Activated CD4-positive, alpha-beta memory T cell treated with anti-CD3 and anti-CD28 coated beads, Interleukin-2, amount 10 ng/mL, durations not matched to agents 7 days and 5 days (primary cell): Measurements from ENCODE around the gene ADGRG2. TPM values are rescaled to one million over a fixed set of nuclear protein-coding genes. Genes with fewer than 3 reads are reported as not detected.
"Not testable (repeated sequence)": the region's sequence is repeated elsewhere in the genome, so short reads cannot be mapped to it uniquely, and the experiment has no call there.

Experiments
- CTCF ChIA-PET: fragments of 350-600 bp; sonication (Branson Sonifier 250); formaldehyde crosslinking; loops from one replicate; lab custom pipeline; 2021; ENCODE audit warnings: antibody characterized with exemption, inconsistent platforms; lab: Charles Lee
- POLR2A ChIA-PET: fragments of 350-600 bp; sonication (Branson Sonifier 250); formaldehyde crosslinking; loops from one replicate; lab custom pipeline; 2021; ENCODE audit warnings: antibody characterized with exemption; lab: Charles Lee
- DNase-seq: peaks from one replicate; pipeline ENCODE4 v3.0.0-alpha.2; 2020
- H3K27ac Mint-ChIP-seq: one replicate; pipeline ENCODE4 v1.8.0; 2021; ENCODE audit warnings: mild to moderate bottlenecking, mixed read lengths
- H3K27me3 Mint-ChIP-seq: one replicate; pipeline ENCODE4 v1.8.0; 2021; ENCODE audit warnings: mixed read lengths
- H3K36me3 Mint-ChIP-seq: one replicate; pipeline ENCODE4 v1.8.0; 2021; ENCODE audit warnings: low read depth, mixed read lengths
- H3K4me1 Mint-ChIP-seq: one replicate; pipeline ENCODE4 v1.8.0; 2021; ENCODE audit warnings: mixed read lengths
- H3K4me3 Mint-ChIP-seq: one replicate; pipeline ENCODE4 v1.8.0; 2021; ENCODE audit warnings: mild to moderate bottlenecking, mixed read lengths
- H3K9me3 Mint-ChIP-seq: one replicate; pipeline ENCODE4 v1.8.0; 2021; ENCODE audit warnings: mixed read lengths
- total RNA-seq, 2 experiments: library from RNA; stranded (reverse); gene quantifications; one replicate each; pipeline ENCODE4 v1.2.3, GENCODE V29; 2021

Gene ADGRG2
- total RNA-seq, 2 experiments from 2014 or later: not detected

- H3K4me1 Mint-ChIP-seq, CTCF ChIA-PET, H3K27ac Mint-ChIP-seq, H3K4me3 Mint-ChIP-seq, H3K27me3 Mint-ChIP-seq, DNase-seq, H3K36me3 Mint-ChIP-seq, POLR2A ChIA-PET, H3K9me3 Mint-ChIP-seq: not testable (repeated sequence)
These were observed 55.3 kb downstream of the ADGRG2 start for GRCh38 chrX:19066987-19067386.

GRCh38 chrX:19065535-19065934, 56.7 kb downstream of the ADGRG2 start:
- H3K9me3 Mint-ChIP-seq: no peaks in the 10 kb centered on the region
- POLR2A ChIA-PET: no interaction called here
- H3K27ac Mint-ChIP-seq: no peak overlapping the region
- H3K27me3 Mint-ChIP-seq: no peaks in the 10 kb centered on the region
- no peaks in the 10 kb centered on the region for H3K36me3 Mint-ChIP-seq
- H3K4me1 Mint-ChIP-seq: no peaks in the 10 kb centered on the region
- no peak for DNase-seq
- no peak overlapping the region for H3K4me3 Mint-ChIP-seq
- CTCF ChIA-PET: no interaction called here

GRCh38 chrX:19064175-19064574, 58.1 kb downstream of the ADGRG2 start:
- no peak overlapping the region for H3K4me3 Mint-ChIP-seq

GRCh38 chrX:19063030-19063429, 59.2 kb downstream of the ADGRG2 start:
- H3K4me3 Mint-ChIP-seq: no peak overlapping the region
- no peaks in the 10 kb centered on the region for H3K36me3 Mint-ChIP-seq
- H3K9me3 Mint-ChIP-seq: no peaks in the 10 kb centered on the region
- H3K27ac Mint-ChIP-seq: no peak overlapping the region
- DNase-seq: no peak
- ChIA-PET POLR2A (no interaction called here), CTCF (no interaction called here)
- no peaks in the 10 kb centered on the region for H3K4me1 Mint-ChIP-seq
- H3K27me3 Mint-ChIP-seq: no peaks in the 10 kb centered on the region

More at GRCh38 chrX:19064175-19064574, 58.1 kb downstream of the ADGRG2 start:
- ChIA-PET POLR2A (no interaction called here), CTCF (no interaction called here)
- Mint-ChIP-seq H3K27ac (no peak overlapping the region), H3K27me3 (no peaks in the 10 kb centered on the region), H3K9me3 (no peaks in the 10 kb centered on the region), H3K4me1 (no peaks in the 10 kb centered on the region), H3K36me3 (no peaks in the 10 kb centered on the region)
- DNase-seq: no peak

- CTCF ChIA-PET: no interaction called here
- H3K27ac Mint-ChIP-seq: no peak overlapping the region
- H3K36me3 Mint-ChIP-seq: no peaks in the 10 kb centered on the region
- no peaks in the 10 kb centered on the region for H3K9me3 Mint-ChIP-seq
- POLR2A ChIA-PET: no interaction called here
- H3K27me3 Mint-ChIP-seq: no peaks in the 10 kb centered on the region
- no peaks in the 10 kb centered on the region for H3K4me1 Mint-ChIP-seq
- DNase-seq: no peak
- H3K4me3 Mint-ChIP-seq: no peak overlapping the region
These were observed 63.2 kb downstream of the ADGRG2 start for GRCh38 chrX:19059067-19059466.

- Mint-ChIP-seq H3K9me3 (no peaks in the 10 kb centered on the region), H3K36me3 (no peaks in the 10 kb centered on the region), H3K4me1 (no peaks in the 10 kb centered on the region), H3K4me3 (no peak overlapping the region), H3K27me3 (no peaks in the 10 kb centered on the region), H3K27ac (no peak overlapping the region)
- ChIA-PET CTCF (no interaction called here), POLR2A (no interaction called here)
- no peak for DNase-seq
These were observed 64.4 kb downstream of the ADGRG2 start for GRCh38 chrX:19057856-19058255.

GRCh38 chrX:19049110-19049509, 73.2 kb downstream of the ADGRG2 start:
- POLR2A ChIA-PET: no interaction called here
- H3K27ac Mint-ChIP-seq: no peak overlapping the region
- H3K9me3 Mint-ChIP-seq: no peaks in the 10 kb centered on the region
- DNase-seq: no peak
- no peaks in the 10 kb centered on the region for H3K4me1 Mint-ChIP-seq
- no peak overlapping the region for H3K4me3 Mint-ChIP-seq
- H3K27me3 Mint-ChIP-seq: no peaks in the 10 kb centered on the region
- CTCF ChIA-PET: no interaction called here
- no peaks in the 10 kb centered on the region for H3K36me3 Mint-ChIP-seq

GRCh38 chrX:19046343-19047215, 75.7 kb downstream of the ADGRG2 start:
- no peak overlapping the region for H3K27ac Mint-ChIP-seq
- no peaks in the 10 kb centered on the region for H3K9me3 Mint-ChIP-seq
- ChIA-PET CTCF (no interaction called here), POLR2A (no interaction called here)
- H3K4me3 Mint-ChIP-seq: no peak overlapping the region
- no peaks in the 10 kb centered on the region for H3K4me1 Mint-ChIP-seq
- H3K27me3 Mint-ChIP-seq: no peaks in the 10 kb centered on the region
- no peaks in the 10 kb centered on the region for H3K36me3 Mint-ChIP-seq
- DNase-seq: no peak

GRCh38 chrX:19040373-19040772, 81.9 kb downstream of the ADGRG2 start:
- no peak overlapping the region for H3K4me3 Mint-ChIP-seq
- CTCF ChIA-PET: interaction anchor here (0.7 to 2.3 kb wide), 3 partner anchors 26 to 293 kb away, joined by 3 to 10 read pairs (median 3); no protein-coding TSS in a partner anchor
- H3K36me3 Mint-ChIP-seq: no peaks in the 10 kb centered on the region
- H3K4me1 Mint-ChIP-seq: no peaks in the 10 kb centered on the region
- no peak for DNase-seq
- H3K27me3 Mint-ChIP-seq: no peaks in the 10 kb centered on the region
- POLR2A ChIA-PET: no interaction called here
- no peaks in the 10 kb centered on the region for H3K9me3 Mint-ChIP-seq
- H3K27ac Mint-ChIP-seq: no peak overlapping the region

GRCh38 chrX:19034025-19034424, 88.2 kb downstream of the ADGRG2 start:
- ChIA-PET CTCF (no interaction called here), POLR2A (no interaction called here)
- Mint-ChIP-seq H3K36me3 (no peaks in the 10 kb centered on the region), H3K27me3 (no peaks in the 10 kb centered on the region), H3K27ac (no peak overlapping the region), H3K4me1 (no peaks in the 10 kb centered on the region), H3K9me3 (no peaks in the 10 kb centered on the region), H3K4me3 (no peak overlapping the region)
- DNase-seq: no peak

GRCh38 chrX:19030805-19031204, 91.5 kb downstream of the ADGRG2 start:
- Mint-ChIP-seq H3K36me3 (no peaks in the 10 kb centered on the region), H3K27ac (no peak overlapping the region), H3K4me3 (no peak overlapping the region), H3K27me3 (no peaks in the 10 kb centered on the region), H3K9me3 (no peaks in the 10 kb centered on the region), H3K4me1 (no peaks in the 10 kb centered on the region)
- ChIA-PET CTCF (no interaction called here), POLR2A (no interaction called here)
- no peak for DNase-seq

- no peak overlapping the region for H3K4me3 Mint-ChIP-seq
- no peak for DNase-seq
These were observed 93.7 kb downstream of the ADGRG2 start for GRCh38 chrX:19028560-19028959.

GRCh38 chrX:19024366-19024765, 97.9 kb downstream of the ADGRG2 start:
- H3K27ac Mint-ChIP-seq: no peak overlapping the region
- CTCF ChIA-PET: no interaction called here
- no peaks in the 10 kb centered on the region for H3K36me3 Mint-ChIP-seq
- H3K4me3 Mint-ChIP-seq: no peak overlapping the region
- no peaks in the 10 kb centered on the region for H3K27me3 Mint-ChIP-seq
- DNase-seq: no peak
- no peaks in the 10 kb centered on the region for H3K4me1 Mint-ChIP-seq
- H3K9me3 Mint-ChIP-seq: no peaks in the 10 kb centered on the region
- POLR2A ChIA-PET: no interaction called here

More at GRCh38 chrX:19028560-19028959, 93.7 kb downstream of the ADGRG2 start:
- CTCF ChIA-PET: interaction anchor here (0.9 kb wide), 1 partner anchor 23 kb away, joined by 3 read pairs; no protein-coding TSS in a partner anchor
- H3K27ac Mint-ChIP-seq: no peak overlapping the region
- no peaks in the 10 kb centered on the region for H3K9me3 Mint-ChIP-seq
- H3K27me3 Mint-ChIP-seq: no peaks in the 10 kb centered on the region
- POLR2A ChIA-PET: no interaction called here
- no peaks in the 10 kb centered on the region for H3K36me3 Mint-ChIP-seq
- H3K4me1 Mint-ChIP-seq: no peaks in the 10 kb centered on the region

- Mint-ChIP-seq H3K27me3 (no peaks in the 10 kb centered on the region), H3K27ac (no peak overlapping the region), H3K4me1 (no peaks in the 10 kb centered on the region), H3K9me3 (no peaks in the 10 kb centered on the region), H3K4me3 (no peak overlapping the region), H3K36me3 (no peaks in the 10 kb centered on the region)
- CTCF ChIA-PET: no interaction called here
- DNase-seq: no peak
- POLR2A ChIA-PET: no interaction called here
These were observed 102.3 kb downstream of the ADGRG2 start for GRCh38 chrX:19019996-19020395.
